HUES48 (cell line): Measurements from ENCODE around the gene RAB43.

Experiments
- H3K27ac ChIP-seq: one replicate; pipeline ENCODE4 v1.7.0; 2013; ENCODE audit warnings: low read depth, low read length, inconsistent platforms
- H3K27me3 ChIP-seq: 2 replicates; pipeline ENCODE4 v1.6.1; 2013; ENCODE audit warnings: mild to moderate bottlenecking, low read length; ENCODE audit not compliant: control insufficient read depth, insufficient read depth
- H3K36me3 ChIP-seq: 2 replicates; pipeline ENCODE4 v1.6.1; 2013; ENCODE audit warnings: low read length; ENCODE audit not compliant: control insufficient read depth, insufficient read depth
- H3K4me1 ChIP-seq: 2 replicates; pipeline ENCODE4 v1.6.1; 2013; ENCODE audit warnings: mild to moderate bottlenecking, low read length; ENCODE audit not compliant: control insufficient read depth, insufficient read depth
- H3K4me3 ChIP-seq: 2 replicates; pipeline ENCODE4 v1.5.1; 2013; ENCODE audit warnings: mild to moderate bottlenecking, low read depth, low read length
- H3K9ac ChIP-seq: 2 replicates; pipeline ENCODE4 v1.6.1; 2013; ENCODE audit warnings: mild to moderate bottlenecking, low read depth, low read length, moderate library complexity
- H3K9me3 ChIP-seq: 2 replicates; pipeline ENCODE4 v1.6.1; 2013; ENCODE audit warnings: low read length; ENCODE audit not compliant: control insufficient read depth, insufficient read depth

The RAB43 gene

GRCh38 chr3:129065720-129066073 lies 55.9 kb downstream of the RAB43 start:
- no peaks in the 10 kb centered on the region for H3K27me3 ChIP-seq
- no peaks in the 10 kb centered on the region for H3K4me1 ChIP-seq
- no peaks in the 10 kb centered on the region for H3K9me3 ChIP-seq
- H3K27ac ChIP-seq, result no peak overlapping the region
- H3K36me3 ChIP-seq, result no peaks in the 10 kb centered on the region
- H3K9ac ChIP-seq, result no peak overlapping the region
- no peak overlapping the region for H3K4me3 ChIP-seq

- no peaks in the 10 kb centered on the region for H3K27me3 ChIP-seq
- H3K36me3 ChIP-seq, result no peaks in the 10 kb centered on the region
- no peaks in the 10 kb centered on the region for H3K4me1 ChIP-seq
- no peaks in the 10 kb centered on the region for H3K9me3 ChIP-seq
- H3K9ac ChIP-seq, result no peak overlapping the region
- no peak overlapping the region for H3K27ac ChIP-seq
- no peak overlapping the region for H3K4me3 ChIP-seq
Observed at GRCh38 chr3:129065016-129065719, 56.4 kb downstream of the RAB43 start.

- Histone ChIP-seq H3K27me3 (no peaks in the 10 kb centered on the region), H3K27ac (no peak overlapping the region), H3K4me1 (no peaks in the 10 kb centered on the region), H3K36me3 (no peaks in the 10 kb centered on the region), H3K4me3 (no peak overlapping the region), H3K9ac (no peak overlapping the region), H3K9me3 (no peaks in the 10 kb centered on the region)
Observed at GRCh38 chr3:129063841-129064482, 57.6 kb downstream of the RAB43 start.

GRCh38 chr3:129063091-129063640 lies 58.4 kb downstream of the RAB43 start:
- H3K9ac ChIP-seq, result no peak overlapping the region
- H3K4me1 ChIP-seq, result no peaks in the 10 kb centered on the region
- H3K4me3 ChIP-seq, result no peak overlapping the region
- no peaks in the 10 kb centered on the region for H3K9me3 ChIP-seq
- H3K27ac ChIP-seq, result no peak overlapping the region
- H3K36me3 ChIP-seq, result no peaks in the 10 kb centered on the region
- no peaks in the 10 kb centered on the region for H3K27me3 ChIP-seq

GRCh38 chr3:129061888-129062834 lies 59.4 kb downstream of the RAB43 start:
- Histone ChIP-seq H3K9me3 (no peaks in the 10 kb centered on the region), H3K36me3 (no peaks in the 10 kb centered on the region), H3K4me1 (no peaks in the 10 kb centered on the region), H3K27me3 (no peaks in the 10 kb centered on the region), H3K4me3 (no peak overlapping the region), H3K9ac (no peak overlapping the region), H3K27ac (no peak overlapping the region)

- H3K27me3 ChIP-seq, result no peaks in the 10 kb centered on the region
- no peaks in the 10 kb centered on the region for H3K4me1 ChIP-seq
- H3K27ac ChIP-seq, result no peak overlapping the region
- H3K9me3 ChIP-seq, result no peaks in the 10 kb centered on the region
- no peak overlapping the region for H3K4me3 ChIP-seq
- H3K9ac ChIP-seq, result no peak overlapping the region
- H3K36me3 ChIP-seq, result no peaks in the 10 kb centered on the region
Observed at GRCh38 chr3:129061023-129061887, 60.3 kb downstream of the RAB43 start.

GRCh38 chr3:129060276-129061022 lies 61.2 kb downstream of the RAB43 start, which contains the start of gene GP9:
GP9 (plus strand) TSS chr3:129060779; CDS start chr3:129061740, 961 bp downstream.
- Histone ChIP-seq H3K9ac (no peak within 1 kb of the TSS), H3K9me3 (no peaks in the 10 kb centered on the region), H3K4me3 (no peak within 1 kb of the TSS), H3K27me3 (no peaks in the 10 kb centered on the region), H3K27ac (no peak within 1 kb of the TSS), H3K36me3 (no peaks in the 10 kb centered on the region), H3K4me1 (no peaks in the 10 kb centered on the region)

GRCh38 chr3:129059311-129059958 lies 62.2 kb downstream of the RAB43 start:
- H3K4me1 ChIP-seq, result no peaks in the 10 kb centered on the region
- no peak overlapping the region for H3K27ac ChIP-seq
- H3K36me3 ChIP-seq, result no peaks in the 10 kb centered on the region
- H3K9ac ChIP-seq, result no peak overlapping the region
- no peaks in the 10 kb centered on the region for H3K9me3 ChIP-seq
- H3K27me3 ChIP-seq, result no peaks in the 10 kb centered on the region
- no peak overlapping the region for H3K4me3 ChIP-seq

- no peak overlapping the region for H3K27ac ChIP-seq
- no peaks in the 10 kb centered on the region for H3K27me3 ChIP-seq
- H3K36me3 ChIP-seq, result no peaks in the 10 kb centered on the region
- no peak overlapping the region for H3K4me3 ChIP-seq
- H3K4me1 ChIP-seq, result no peaks in the 10 kb centered on the region
- H3K9ac ChIP-seq, result no peak overlapping the region
- H3K9me3 ChIP-seq, result no peaks in the 10 kb centered on the region
Observed at GRCh38 chr3:129058441-129059200, 63.0 kb downstream of the RAB43 start.
